Activated CD8-positive, alpha-beta T cell treated with anti-CD3 and anti-CD28 coated beads, Interleukin-2, amount 10 ng/mL, durations not matched to agents 7 days and 5 days (primary cell): ENCODE measurements around the gene IFTAP. TPM values are rescaled to one million over a fixed set of nuclear protein-coding genes. Genes with fewer than 3 reads are reported as not detected.
"Not testable (repeated sequence)": the region's sequence is repeated elsewhere in the genome, so short reads cannot be mapped to it uniquely, and the experiment has no call there.

Experiments
- ATAC-seq: fragments of 150-1000 bp; cut with Tn5 transposase; one replicate; pipeline ENCODE4 v1.10.0; 2021; ENCODE audit warnings: moderate library complexity
- CTCF ChIA-PET: fragments of 350-600 bp; sonication (Branson Sonifier 250); formaldehyde crosslinking; loops from one replicate; lab custom pipeline; 2021; ENCODE audit warnings: antibody characterized with exemption; lab: Charles Lee
- POLR2A ChIA-PET: fragments of 350-600 bp; sonication (Branson Sonifier 250); formaldehyde crosslinking; loops from one replicate; lab custom pipeline; 2021; ENCODE audit warnings: antibody characterized with exemption; lab: Charles Lee
- DNase-seq: peaks from one replicate; pipeline ENCODE4 v3.0.0-alpha.2; 2020
- H3K27ac Mint-ChIP-seq: one replicate; pipeline ENCODE4 v1.8.0; 2021; ENCODE audit warnings: mild to moderate bottlenecking, mixed read lengths
- H3K27me3 Mint-ChIP-seq: one replicate; pipeline ENCODE4 v1.8.0; 2021; ENCODE audit warnings: low read depth, mixed read lengths
- H3K36me3 Mint-ChIP-seq: one replicate; pipeline ENCODE4 v1.8.0; 2021; ENCODE audit warnings: low read depth, mixed read lengths
- H3K4me1 Mint-ChIP-seq: one replicate; pipeline ENCODE4 v1.8.0; 2021; ENCODE audit warnings: low read depth, mixed read lengths
- H3K4me3 Mint-ChIP-seq: one replicate; pipeline ENCODE4 v1.8.0; 2021; ENCODE audit warnings: mild to moderate bottlenecking, mixed read lengths
- H3K9me3 Mint-ChIP-seq: one replicate; pipeline ENCODE4 v1.8.0; 2022; ENCODE audit warnings: mixed read lengths; ENCODE audit not compliant: insufficient read depth
- total RNA-seq, 2 experiments: library from RNA; stranded (reverse); gene quantifications; one replicate each; pipeline ENCODE4 v1.2.3, GENCODE V29; 2021

Gene IFTAP
- 1 to 10 TPM in 1 of 2 experiments, under 1 TPM in 1; 0.90 to 1.5 TPM for total RNA-seq

GRCh38 chr11:36594316-36594989 lies at the start of gene IFTAP:
Gene IFTAP, plus strand, starts transcription at chr11:36594502. Its CDS starts 15,602 bp downstream, at chr11:36610104.
- Mint-ChIP-seq H3K4me3 (peak within 1 kb of the TSS; percentile 81), H3K27me3 (peaks cover 34% of the 10 kb centered on the region), H3K36me3 (no peaks in the 10 kb centered on the region), H3K27ac (no peak within 1 kb of the TSS), H3K9me3 (no peaks in the 10 kb centered on the region), H3K4me1 (peaks cover 6% of the 10 kb centered on the region)
- ATAC-seq (peak; percentile 75), DNase-seq (peak; percentile 27)
- CTCF ChIA-PET, result interaction anchor here (1.7 kb wide), 1 partner anchor 30 kb away, joined by 4 read pairs; no protein-coding TSS in a partner anchor
- POLR2A ChIA-PET, result no interaction called here

DNA sequence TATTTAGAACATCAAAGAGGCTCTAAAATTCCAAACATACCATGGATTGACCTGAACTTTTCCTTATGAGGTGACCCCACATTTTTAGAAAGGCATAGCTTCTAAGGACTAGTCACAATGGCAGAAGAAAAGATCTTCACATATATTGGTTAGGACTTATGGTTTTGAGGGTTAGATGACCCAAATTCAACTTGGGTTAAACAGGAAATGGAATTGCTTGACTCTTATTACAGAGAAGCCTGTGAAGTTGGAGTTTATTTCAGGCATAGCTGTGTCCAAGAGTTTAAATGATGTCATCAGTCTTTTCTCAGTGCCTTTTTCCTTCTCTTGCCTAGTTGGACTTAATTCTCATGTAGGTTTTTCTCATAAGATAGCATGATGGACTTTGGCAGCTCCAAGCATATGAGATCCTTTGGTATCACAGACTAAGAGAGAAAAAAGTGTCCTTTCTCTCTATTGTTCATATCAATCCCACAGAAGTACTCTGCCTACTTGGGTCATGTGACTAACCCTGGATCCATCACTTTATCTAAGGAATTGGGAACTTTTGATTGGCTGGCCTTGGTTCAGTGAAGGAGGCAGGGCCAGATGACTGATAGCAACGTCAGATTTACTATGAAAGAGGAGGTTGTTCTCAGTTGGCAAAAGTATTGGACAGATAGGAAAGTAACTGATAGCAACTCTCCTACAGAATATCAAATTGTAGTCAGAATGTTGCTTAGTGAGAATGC lies 43.8 kb upstream of the IFTAP start:
- CTCF ChIA-PET, result interaction anchor here (1.4 kb wide), 2 partner anchors 10 to 14 kb away, joined by 4 read pairs; no protein-coding TSS in a partner anchor
- peaks cover 16% of the 10 kb centered on the region for H3K27me3 Mint-ChIP-seq
- ATAC-seq (no peak), DNase-seq (no peak)
- H3K9me3 Mint-ChIP-seq, result no peaks in the 10 kb centered on the region
- peaks cover 1% of the 10 kb centered on the region for H3K4me1 Mint-ChIP-seq
- no peak overlapping the region for H3K27ac Mint-ChIP-seq
- no peaks in the 10 kb centered on the region for H3K36me3 Mint-ChIP-seq
- POLR2A ChIA-PET, result no interaction called here
- H3K4me3 Mint-ChIP-seq, result no peak overlapping the region

- Mint-ChIP-seq H3K27me3 (peaks cover 12% of the 10 kb centered on the region), H3K4me1 (peaks cover 22% of the 10 kb centered on the region), H3K36me3 (peaks cover 13% of the 10 kb centered on the region), H3K9me3 (peaks cover 17% of the 10 kb centered on the region)
- ATAC-seq, H3K27ac Mint-ChIP-seq, H3K4me3 Mint-ChIP-seq, CTCF ChIA-PET, POLR2A ChIA-PET, DNase-seq: not testable (repeated sequence)
Measured at GRCh38 chr11:36557390-36557789, 36.9 kb upstream of the IFTAP start.

- POLR2A ChIA-PET, result no interaction called here
- DNase-seq (no peak), ATAC-seq (no peak)
- Mint-ChIP-seq H3K36me3 (peaks cover 13% of the 10 kb centered on the region), H3K4me1 (peaks cover 22% of the 10 kb centered on the region), H3K27me3 (peaks cover 12% of the 10 kb centered on the region), H3K27ac (no peak overlapping the region), H3K4me3 (no peak overlapping the region), H3K9me3 (peaks cover 17% of the 10 kb centered on the region)
- CTCF ChIA-PET, result no interaction called here
Measured at GRCh38 chr11:36557991-36558390, 36.3 kb upstream of the IFTAP start.

DNA sequence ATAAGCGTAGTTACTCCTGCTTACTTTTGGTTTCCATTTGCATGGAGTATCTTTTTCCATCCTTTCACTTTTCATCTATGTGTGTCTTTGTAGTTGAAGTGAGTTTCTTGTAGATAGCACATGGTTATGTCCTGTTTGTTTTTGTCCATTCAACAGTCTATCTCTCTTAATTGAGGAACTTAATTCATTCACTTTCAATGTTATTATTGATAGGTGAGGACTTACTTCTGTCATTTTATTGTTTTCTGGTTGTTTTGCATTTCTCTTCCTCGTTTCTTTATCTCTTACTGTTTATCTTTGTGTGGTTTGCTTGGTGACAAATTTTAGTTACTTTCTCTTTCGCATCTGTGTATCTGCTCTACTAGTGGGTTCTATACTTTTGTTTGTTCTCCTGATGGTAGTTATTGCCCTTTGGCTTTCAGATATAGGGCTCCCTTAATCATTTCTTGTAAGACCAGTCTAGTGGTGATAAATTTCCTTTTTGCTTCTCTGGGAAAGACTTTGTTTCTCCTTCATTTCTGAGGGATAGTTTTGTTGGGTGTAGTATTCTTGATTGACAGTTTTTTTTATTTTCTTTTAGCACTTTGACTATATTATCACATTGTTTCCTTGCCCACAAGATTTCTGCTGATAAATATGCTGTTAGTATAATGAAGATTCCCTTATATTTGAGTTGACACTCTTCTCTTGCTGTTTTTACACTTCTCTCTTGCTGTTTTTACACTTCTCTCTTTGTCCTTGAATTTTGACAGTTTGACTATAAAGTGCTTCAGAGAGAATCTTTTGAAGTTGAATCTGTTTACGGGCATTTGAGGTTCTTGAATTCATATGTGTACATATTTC lies 35.5 kb upstream of the IFTAP start:
- Mint-ChIP-seq H3K4me3 (peak overlapping the region; percentile 47), H3K4me1 (peaks cover 22% of the 10 kb centered on the region), H3K27me3 (peaks cover 14% of the 10 kb centered on the region), H3K9me3 (peaks cover 17% of the 10 kb centered on the region), H3K27ac (peak overlapping the region; percentile 75), H3K36me3 (peaks cover 13% of the 10 kb centered on the region)
- DNase-seq, result no peak
- CTCF ChIA-PET, result interaction anchor here (1.1 to 9.7 kb wide), 2 partner anchors 66 to 190 kb away, joined by 3 to 244 read pairs; no protein-coding TSS in a partner anchor
- POLR2A ChIA-PET, result no interaction called here
- peak; percentile 90 for ATAC-seq

DNA sequence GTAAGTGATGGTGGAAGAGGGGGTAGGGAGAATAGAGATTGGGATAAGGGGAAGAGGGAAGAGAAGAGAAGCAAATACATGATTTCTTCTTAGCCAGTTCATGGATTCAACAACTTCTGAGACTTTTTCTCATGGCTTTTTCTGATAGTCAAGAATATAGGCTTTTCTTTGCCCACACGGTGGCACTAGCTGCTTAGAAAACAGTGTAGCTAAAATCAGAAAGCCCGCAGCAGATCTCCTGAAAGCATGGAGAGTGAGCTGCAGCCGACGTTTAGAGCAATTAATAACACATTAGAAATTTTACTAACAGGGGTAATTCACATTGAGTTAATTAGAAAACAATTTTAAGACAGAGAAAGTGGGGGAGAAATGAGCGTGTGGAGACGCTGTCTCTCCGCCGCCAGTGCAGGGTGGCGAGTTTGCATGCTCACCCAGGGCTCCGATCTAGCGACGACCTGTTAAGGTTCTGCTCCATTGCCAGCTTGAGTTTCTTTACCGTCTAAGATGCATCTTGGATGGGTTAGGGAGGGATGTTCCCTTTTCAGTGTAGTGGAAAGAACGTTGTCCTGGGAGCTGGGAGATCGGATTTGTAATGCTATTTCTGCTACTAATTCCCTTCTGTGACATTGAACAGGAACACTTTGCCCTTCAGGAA lies 29.8 kb upstream of the IFTAP start:
- peaks cover 47% of the 10 kb centered on the region for H3K27me3 Mint-ChIP-seq
- peaks cover 7% of the 10 kb centered on the region for H3K4me1 Mint-ChIP-seq
- DNase-seq (peak; percentile 68), ATAC-seq (peak; percentile 78)
- ChIA-PET POLR2A (no interaction called here), CTCF (interaction anchor here (0.6 to 9.7 kb wide), 38 partner anchors 9 to 273 kb away, joined by 3 to 244 read pairs (median 5); partner anchors contain the start of genes IFTAP and TRAF6)
- peaks cover 6% of the 10 kb centered on the region for H3K9me3 Mint-ChIP-seq
- no peak overlapping the region for H3K27ac Mint-ChIP-seq
- H3K36me3 Mint-ChIP-seq, result peaks cover 5% of the 10 kb centered on the region
- H3K4me3 Mint-ChIP-seq, result peak overlapping the region; percentile 31

- POLR2A ChIA-PET, result no interaction called here
- ATAC-seq (no peak), DNase-seq (no peak)
- H3K27ac Mint-ChIP-seq, result no peak overlapping the region
- peaks cover 45% of the 10 kb centered on the region for H3K27me3 Mint-ChIP-seq
- peaks cover under 1% of the 10 kb centered on the region for H3K36me3 Mint-ChIP-seq
- H3K4me1 Mint-ChIP-seq, result peaks cover 4% of the 10 kb centered on the region
- CTCF ChIA-PET, result interaction anchor here (0.6 to 9.7 kb wide), 35 partner anchors 8 to 273 kb away, joined by 3 to 244 read pairs (median 5); partner anchors contain the start of gene IFTAP
- H3K9me3 Mint-ChIP-seq, result peaks cover under 1% of the 10 kb centered on the region
- no peak overlapping the region for H3K4me3 Mint-ChIP-seq
Measured at GRCh38 chr11:36565031-36565610, 29.2 kb upstream of the IFTAP start.

DNA sequence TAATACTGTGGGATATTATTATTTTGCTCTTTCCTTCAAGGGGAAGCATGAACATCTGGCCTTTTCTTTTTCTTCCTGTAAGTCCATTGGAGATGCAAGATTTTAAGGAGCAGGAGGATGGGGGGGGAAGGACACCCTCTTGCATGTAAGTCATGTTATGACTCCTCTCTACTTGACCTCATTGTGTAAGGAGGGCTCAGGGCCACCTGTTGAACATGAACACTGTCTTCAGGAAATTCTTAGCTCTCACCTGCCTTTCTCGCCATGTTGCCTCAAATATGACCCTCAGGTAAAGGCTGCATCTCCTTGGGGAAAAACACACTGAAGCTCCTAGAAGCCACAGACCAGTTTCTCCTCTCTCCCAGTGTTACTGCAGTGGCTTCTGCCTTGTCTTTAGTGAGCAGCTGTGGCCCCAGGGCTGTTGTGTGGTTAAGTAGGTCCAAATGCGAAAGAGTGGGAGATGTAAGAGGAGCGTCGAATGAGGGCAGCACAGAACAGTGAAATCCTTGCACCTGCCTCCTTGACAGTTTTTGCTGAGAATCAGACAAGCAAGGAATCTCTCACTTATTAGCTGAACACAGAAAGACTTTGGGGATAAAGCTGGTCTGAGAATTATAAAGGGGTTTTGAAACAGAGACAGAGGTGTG lies 27.8 kb upstream of the IFTAP start:
- ChIA-PET POLR2A (no interaction called here), CTCF (interaction anchor here (0.7 to 9.7 kb wide), 5 partner anchors 74 to 182 kb away, joined by 3 to 244 read pairs (median 4); no protein-coding TSS in a partner anchor)
- Mint-ChIP-seq H3K4me3 (no peak overlapping the region), H3K27ac (no peak overlapping the region), H3K4me1 (peaks cover 4% of the 10 kb centered on the region), H3K9me3 (no peaks in the 10 kb centered on the region), H3K36me3 (no peaks in the 10 kb centered on the region), H3K27me3 (peaks cover 51% of the 10 kb centered on the region)
- ATAC-seq (no peak), DNase-seq (no peak)

DNA sequence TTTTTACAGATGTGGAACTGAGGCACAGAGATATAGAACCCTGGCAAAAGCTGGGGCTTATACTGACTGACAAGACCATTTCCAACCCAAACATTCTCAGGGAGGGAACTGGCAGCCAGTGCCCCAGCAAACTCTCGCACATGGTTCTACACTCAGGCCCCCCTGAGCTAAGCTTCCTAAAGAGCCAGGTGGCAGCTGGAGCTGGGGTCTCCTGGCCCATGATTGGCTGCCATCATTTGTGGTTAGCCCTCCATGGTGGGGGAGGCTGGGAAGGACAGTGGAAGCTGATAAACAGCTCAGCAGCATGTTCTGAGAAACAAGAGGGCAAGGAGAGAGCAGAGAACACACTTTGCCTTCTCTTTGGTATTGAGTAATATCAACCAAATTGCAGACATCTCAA lies 26.6 kb upstream of the IFTAP start, which contains the start of gene RAG1:
TSS of gene RAG1 (plus strand) at position 314 of the 400 bp plus-strand sequence. CDS start 5,298 bp downstream, outside the sequence.
- Mint-ChIP-seq H3K36me3 (no peaks in the 10 kb centered on the region), H3K27me3 (peaks cover 53% of the 10 kb centered on the region), H3K4me3 (no peak within 1 kb of the TSS), H3K27ac (no peak within 1 kb of the TSS), H3K9me3 (no peaks in the 10 kb centered on the region), H3K4me1 (peaks cover 4% of the 10 kb centered on the region)
- CTCF ChIA-PET, result interaction anchor here (9.7 kb wide), 1 partner anchor 181 kb away, joined by 244 read pairs; no protein-coding TSS in a partner anchor
- DNase-seq, result no peak
- POLR2A ChIA-PET, result no interaction called here
- no peak for ATAC-seq

DNA sequence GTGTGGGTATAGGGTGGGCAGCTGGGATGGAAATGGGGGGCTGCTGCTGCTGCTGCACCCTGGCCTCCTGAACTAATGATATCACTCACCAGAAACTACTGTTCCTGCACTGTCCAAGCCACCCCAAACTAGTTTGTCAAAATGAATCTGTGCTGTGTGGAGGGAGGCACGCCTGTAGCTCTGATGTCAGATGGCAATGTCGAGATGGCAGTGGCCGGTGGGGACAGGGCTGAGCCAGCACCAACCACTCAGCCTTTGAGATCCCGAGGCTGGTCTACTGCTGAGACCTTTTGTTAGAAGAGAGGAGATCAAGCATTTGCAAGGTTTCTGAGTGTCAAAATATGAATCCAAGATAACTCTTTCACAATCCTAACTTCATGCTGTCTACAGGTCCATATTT lies 25.2 kb upstream of the IFTAP start:
- Mint-ChIP-seq H3K27ac (no peak overlapping the region), H3K36me3 (no peaks in the 10 kb centered on the region), H3K4me1 (peaks cover 4% of the 10 kb centered on the region), H3K9me3 (no peaks in the 10 kb centered on the region), H3K27me3 (peaks cover 48% of the 10 kb centered on the region), H3K4me3 (no peak overlapping the region)
- DNase-seq (no peak), ATAC-seq (no peak)
- ChIA-PET POLR2A (no interaction called here), CTCF (no interaction called here)
